RWPE1 (cell line): ENCODE results near the gene CFAP97.

Experiments used
- CTCF ChIA-PET: fragments of 350-600 bp; sonication (Branson Sonifier 250); formaldehyde crosslinking; extraction: SDS; loops from one replicate; lab custom pipeline; 2021; lab: Yijun Ruan, JAX
- POLR2A ChIA-PET: fragments of 400-600 bp; formaldehyde crosslinking; extraction: SDS; loops from one replicate; lab custom pipeline; 2020; ENCODE audit warnings: antibody characterized with exemption; ENCODE audit not compliant: low non-redundant PET; lab: Yijun Ruan, JAX
- DNase-seq: peaks from one replicate; pipeline ENCODE4 v3.0.0; 2012; ENCODE audit warnings: low spot score
- H3K27ac ChIP-seq: fragments of 450-650 bp; 2 replicates; pipeline ENCODE4 v1.5.1; 2017
- TF ChIP-seq, protein P1 (sequence below): fragments of 450-650 bp; conservative IDR thresholded peaks from 2 replicates; pipeline ENCODE4 v1.5.1; 2017; ENCODE audit warnings: low read depth, mild to moderate bottlenecking

The CFAP97 gene

GRCh38 chr4:185203486-185204237, at the start of gene CFAP97:
Gene CFAP97 (minus strand): TSS chr4:185204000. CDS start chr4:185191196, 12,804 bp downstream.
- CTCF ChIA-PET = interaction anchor here (0.6 kb wide), 3 partner anchors 20 to 349 kb away, joined by 3 to 5 read pairs (median 4); no protein-coding TSS in a partner anchor
- POLR2A ChIA-PET = no interaction called here
- TF ChIP-seq, protein P1, sequence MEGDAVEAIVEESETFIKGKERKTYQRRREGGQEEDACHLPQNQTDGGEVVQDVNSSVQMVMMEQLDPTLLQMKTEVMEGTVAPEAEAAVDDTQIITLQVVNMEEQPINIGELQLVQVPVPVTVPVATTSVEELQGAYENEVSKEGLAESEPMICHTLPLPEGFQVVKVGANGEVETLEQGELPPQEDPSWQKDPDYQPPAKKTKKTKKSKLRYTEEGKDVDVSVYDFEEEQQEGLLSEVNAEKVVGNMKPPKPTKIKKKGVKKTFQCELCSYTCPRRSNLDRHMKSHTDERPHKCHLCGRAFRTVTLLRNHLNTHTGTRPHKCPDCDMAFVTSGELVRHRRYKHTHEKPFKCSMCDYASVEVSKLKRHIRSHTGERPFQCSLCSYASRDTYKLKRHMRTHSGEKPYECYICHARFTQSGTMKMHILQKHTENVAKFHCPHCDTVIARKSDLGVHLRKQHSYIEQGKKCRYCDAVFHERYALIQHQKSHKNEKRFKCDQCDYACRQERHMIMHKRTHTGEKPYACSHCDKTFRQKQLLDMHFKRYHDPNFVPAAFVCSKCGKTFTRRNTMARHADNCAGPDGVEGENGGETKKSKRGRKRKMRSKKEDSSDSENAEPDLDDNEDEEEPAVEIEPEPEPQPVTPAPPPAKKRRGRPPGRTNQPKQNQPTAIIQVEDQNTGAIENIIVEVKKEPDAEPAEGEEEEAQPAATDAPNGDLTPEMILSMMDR = no peak
- DNase-seq = peak; percentile 75
- H3K27ac ChIP-seq = peak within 1 kb of the TSS; percentile 89

GRCh38 chr4:185249105-185249504, 45.3 kb upstream of the CFAP97 start:
- ChIA-PET CTCF (no interaction called here), POLR2A (no interaction called here)
- DNase-seq = no peak
- no peak overlapping the region for H3K27ac ChIP-seq
- TF ChIP-seq, protein P1 = no peak

DNA sequence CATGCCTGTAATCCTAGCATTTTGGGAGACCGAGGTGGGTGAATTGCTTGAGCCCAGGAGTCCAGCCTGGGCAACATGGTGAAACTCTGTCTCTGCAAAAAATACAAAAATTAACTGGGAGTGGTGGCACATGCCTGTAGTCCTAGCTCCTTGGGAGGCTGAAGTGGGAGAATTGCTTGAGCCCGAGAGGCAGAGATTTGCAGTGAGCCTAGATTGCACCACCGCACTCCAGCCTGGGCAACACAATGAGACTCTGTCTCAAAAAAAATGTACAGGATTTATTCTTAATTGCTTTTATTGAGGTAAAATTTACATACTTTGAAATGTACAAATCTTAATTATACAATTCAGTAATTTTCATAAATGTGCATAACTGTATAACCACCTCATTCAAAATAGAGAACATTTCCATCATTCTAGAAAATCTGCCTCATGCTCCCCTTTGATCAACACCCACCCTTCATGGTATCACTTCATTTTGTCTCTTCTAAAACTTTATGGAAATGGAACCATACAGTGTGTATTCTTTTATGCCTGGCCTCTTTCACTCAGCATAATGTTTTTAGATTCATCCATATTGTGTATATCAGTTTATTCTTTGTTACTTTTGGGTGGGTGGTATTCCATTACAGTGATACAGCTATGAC, 44.7 kb upstream of the CFAP97 start:
- no peak overlapping the region for H3K27ac ChIP-seq
- DNase-seq = no peak
- TF ChIP-seq, protein P1 = no peak
- CTCF ChIA-PET = interaction anchor here (0.6 kb wide), 1 partner anchor 25 kb away, joined by 4 read pairs; no protein-coding TSS in a partner anchor
- POLR2A ChIA-PET = no interaction called here

DNA sequence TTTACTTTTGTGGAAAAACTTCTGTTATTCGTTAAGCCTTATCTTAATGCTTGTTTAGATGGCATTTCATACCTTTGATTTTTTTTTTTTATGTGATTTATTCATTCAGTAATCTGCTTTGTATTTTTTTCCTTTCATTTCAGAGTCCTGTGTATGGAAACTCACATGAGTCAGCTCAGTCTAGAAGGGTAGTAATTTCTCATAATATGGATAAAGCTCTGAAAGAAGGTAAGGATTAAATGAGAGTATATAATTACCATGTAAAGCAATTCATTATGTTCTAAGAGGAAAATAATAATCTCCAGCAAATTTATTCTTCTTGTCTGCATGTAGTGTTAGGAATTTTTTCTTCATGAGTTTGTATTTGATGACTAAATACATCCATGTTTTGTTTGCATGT, 43.4 kb upstream of the CFAP97 start:
- no peak for DNase-seq
- CTCF ChIA-PET = interaction anchor here (0.6 to 0.7 kb wide), 2 partner anchors 197 to 942 kb away, joined by 3 to 4 read pairs; no protein-coding TSS in a partner anchor
- TF ChIP-seq, protein P1 = no peak
- H3K27ac ChIP-seq = no peak overlapping the region
- POLR2A ChIA-PET = no interaction called here

DNA sequence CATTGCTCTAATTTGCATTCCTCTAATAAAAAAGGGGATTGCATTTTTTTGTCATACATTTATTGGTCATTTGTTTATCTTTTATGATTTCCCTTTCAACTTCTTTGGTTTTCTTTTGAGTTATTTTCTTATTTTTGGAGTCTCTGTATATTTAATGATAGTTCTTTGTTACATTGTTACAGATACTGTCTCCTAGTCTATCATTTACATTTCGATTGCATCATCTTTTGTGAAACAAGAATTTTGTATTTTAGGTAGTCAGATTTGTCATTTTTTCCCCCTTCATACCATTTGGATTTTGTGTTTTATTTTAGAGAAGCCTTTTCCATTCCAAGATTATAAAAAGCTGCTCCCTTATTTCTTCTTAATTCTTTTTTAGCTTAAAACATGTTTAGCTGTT, 42.7 kb upstream of the CFAP97 start:
- TF ChIP-seq, protein P1 = no peak
- no peak overlapping the region for H3K27ac ChIP-seq
- DNase-seq = no peak
- ChIA-PET POLR2A (no interaction called here), CTCF (interaction anchor here (0.7 kb wide), 1 partner anchor 941 kb away, joined by 3 read pairs; no protein-coding TSS in a partner anchor)

DNA sequence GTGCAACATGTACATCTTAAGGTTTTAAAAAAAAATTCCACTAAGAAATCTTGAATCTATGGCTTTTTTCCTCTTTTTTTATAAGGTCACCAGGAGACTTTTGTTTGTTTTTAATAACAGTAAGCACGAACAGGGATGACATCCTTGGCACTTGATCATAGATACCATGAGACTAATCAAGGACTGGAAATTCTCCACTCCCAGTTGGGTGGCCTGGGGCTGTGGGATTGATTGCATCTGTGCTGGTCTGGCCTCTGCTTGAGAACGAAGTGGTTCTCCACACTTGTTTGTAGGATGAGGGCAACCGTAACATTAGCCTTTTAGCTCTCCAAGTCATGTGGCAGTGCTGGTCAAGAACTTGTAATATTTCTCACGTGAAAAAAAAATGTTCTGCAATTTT, 41.0 kb upstream of the CFAP97 start:
- POLR2A ChIA-PET = no interaction called here
- no peak overlapping the region for H3K27ac ChIP-seq
- CTCF ChIA-PET = interaction anchor here (0.6 kb wide), 1 partner anchor 201 kb away, joined by 3 read pairs; no protein-coding TSS in a partner anchor
- no peak for DNase-seq
- TF ChIP-seq, protein P1 = no peak
